ENCODE results near the gene PSORS1C2.
A peak's percentile ranks its signal among the peaks of the same experiment; 100 is the strongest.

Gene PSORS1C2

DNA sequence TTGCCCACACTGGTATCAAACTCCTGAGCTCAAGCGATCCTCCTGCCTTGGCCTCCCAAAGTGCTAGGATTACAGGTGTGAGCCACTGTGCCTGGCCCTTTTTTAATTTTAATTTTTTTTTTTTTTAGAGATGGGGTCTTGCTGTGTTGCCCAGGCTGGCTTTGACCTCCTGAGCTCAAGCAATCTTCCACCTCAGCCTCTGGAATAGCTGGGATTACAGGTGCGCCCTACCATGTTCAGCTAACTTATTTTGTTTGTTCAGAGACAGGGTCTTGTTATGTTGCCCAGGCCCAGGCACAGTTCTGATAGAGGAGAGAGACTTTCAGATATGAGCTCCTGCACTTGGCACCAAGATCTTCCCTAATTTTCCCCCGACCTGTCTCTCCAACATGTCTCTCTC is 8.1 kb downstream of the PSORS1C2 start:
- ATAC-seq (no peak), DNase-seq (no peak)
- Mint-ChIP-seq H3K27me3 (peaks cover 18% of the 10 kb centered on the region), H3K4me1 (peaks cover 8% of the 10 kb centered on the region), H3K4me3 (no peak overlapping the region), H3K9me3 (no peaks in the 10 kb centered on the region), H3K27ac (no peak overlapping the region)

DNA sequence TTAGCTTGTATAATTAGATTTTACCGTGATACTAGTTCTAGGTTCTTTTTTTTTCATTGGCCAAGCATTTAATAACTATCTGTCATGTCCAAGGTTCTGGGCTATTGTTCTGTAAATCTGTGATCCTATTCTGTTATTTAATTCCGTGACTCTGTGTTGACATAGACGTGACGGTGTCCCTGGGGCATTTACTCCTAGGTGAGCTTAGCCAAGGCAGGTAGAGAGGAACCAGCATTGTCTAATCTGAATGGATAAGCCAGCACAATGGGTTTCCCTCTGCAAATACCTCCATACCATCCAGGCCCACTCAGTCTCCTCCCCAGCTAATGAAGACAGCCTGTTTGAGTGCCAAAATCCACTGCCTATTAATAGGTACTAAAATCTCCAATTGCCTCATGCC is 9.7 kb downstream of the PSORS1C2 start:
- ATAC-seq (no peak), DNase-seq (no peak)
- H3K27me3 Mint-ChIP-seq, result peaks cover 18% of the 10 kb centered on the region
- no peaks in the 10 kb centered on the region for H3K9me3 Mint-ChIP-seq
- H3K27ac Mint-ChIP-seq, result no peak overlapping the region
- H3K4me1 Mint-ChIP-seq, result peaks cover 13% of the 10 kb centered on the region
- no peak overlapping the region for H3K4me3 Mint-ChIP-seq

DNA sequence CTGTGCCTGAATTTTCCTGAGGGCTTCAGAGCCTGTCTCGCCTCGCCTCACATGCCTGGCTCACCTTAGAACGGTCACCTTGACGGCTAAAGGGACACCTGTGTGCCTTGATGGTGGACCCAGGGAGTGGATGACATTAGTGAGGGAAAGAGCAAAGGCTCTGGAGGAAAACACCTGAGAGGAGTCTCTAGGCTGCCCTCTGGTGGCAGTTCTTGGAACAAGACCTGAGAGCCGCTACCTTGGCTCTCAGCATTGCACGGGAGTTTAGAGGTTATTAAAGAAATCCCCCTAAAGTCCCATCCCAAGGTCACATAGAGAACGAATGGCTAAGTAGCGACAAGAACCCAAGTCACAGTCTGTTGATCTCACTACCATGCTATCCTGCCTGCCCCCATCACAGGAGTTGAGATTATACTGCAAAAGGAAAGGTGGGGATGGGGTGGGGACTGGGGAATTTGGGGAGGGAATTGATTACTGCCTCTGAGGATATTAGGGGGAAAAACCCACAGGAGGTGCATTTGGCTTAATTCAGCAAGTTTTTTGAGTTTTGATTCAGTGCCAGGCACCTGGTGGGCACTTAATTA is 10.7 kb downstream of the PSORS1C2 start:
- H3K4me3 Mint-ChIP-seq, result no peak overlapping the region
- ATAC-seq, result peak; percentile 80
- H3K4me1 Mint-ChIP-seq, result peaks cover 13% of the 10 kb centered on the region
- H3K27ac Mint-ChIP-seq, result no peak overlapping the region
- peaks cover 18% of the 10 kb centered on the region for H3K27me3 Mint-ChIP-seq
- peak; percentile 69 to 71 for DNase-seq
- no peaks in the 10 kb centered on the region for H3K9me3 Mint-ChIP-seq

DNA sequence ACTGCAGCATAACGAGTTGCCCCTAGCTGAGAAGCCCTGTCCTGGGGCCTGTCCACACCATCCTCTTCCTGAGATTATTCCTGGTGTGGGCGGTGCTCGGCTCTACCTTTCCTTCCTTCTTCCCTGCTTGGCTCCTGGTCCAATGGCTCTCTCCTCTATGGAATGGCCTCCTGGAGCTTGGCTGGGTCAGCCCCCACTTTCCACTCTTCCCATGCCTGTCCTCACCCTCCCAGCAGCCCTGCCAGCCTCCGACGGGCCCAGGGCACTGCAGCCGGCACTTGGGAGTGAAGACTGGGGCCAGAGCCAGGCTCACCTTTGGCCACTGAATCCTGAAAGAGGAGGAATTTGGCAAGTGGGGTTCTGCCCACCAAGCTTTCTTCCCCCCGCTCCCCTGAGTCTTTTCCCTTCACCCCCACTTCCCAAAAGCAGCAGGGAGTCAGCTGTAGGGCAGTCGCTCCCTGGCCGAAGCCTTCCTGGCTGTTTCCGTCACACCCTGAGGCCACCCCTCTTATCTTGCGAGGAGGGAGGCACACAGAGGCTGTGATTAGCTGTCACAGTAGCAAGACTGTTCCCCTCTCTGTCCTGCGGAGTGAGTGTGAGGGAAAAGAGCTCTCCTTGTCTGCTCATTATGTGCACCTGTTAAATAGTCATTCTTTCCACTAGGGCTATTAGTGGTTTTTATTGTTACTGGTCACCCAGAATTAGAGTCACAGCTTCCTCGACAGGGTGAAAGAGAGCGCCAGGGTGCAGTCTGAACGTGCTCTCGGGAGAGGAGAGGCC is 12.3 kb downstream of the PSORS1C2 start:
- Mint-ChIP-seq H3K4me1 (peaks cover 13% of the 10 kb centered on the region), H3K9me3 (no peaks in the 10 kb centered on the region), H3K4me3 (no peak overlapping the region), H3K27ac (no peak overlapping the region), H3K27me3 (peaks cover 18% of the 10 kb centered on the region)
- DNase-seq (no peak), ATAC-seq (no peak)

DNA sequence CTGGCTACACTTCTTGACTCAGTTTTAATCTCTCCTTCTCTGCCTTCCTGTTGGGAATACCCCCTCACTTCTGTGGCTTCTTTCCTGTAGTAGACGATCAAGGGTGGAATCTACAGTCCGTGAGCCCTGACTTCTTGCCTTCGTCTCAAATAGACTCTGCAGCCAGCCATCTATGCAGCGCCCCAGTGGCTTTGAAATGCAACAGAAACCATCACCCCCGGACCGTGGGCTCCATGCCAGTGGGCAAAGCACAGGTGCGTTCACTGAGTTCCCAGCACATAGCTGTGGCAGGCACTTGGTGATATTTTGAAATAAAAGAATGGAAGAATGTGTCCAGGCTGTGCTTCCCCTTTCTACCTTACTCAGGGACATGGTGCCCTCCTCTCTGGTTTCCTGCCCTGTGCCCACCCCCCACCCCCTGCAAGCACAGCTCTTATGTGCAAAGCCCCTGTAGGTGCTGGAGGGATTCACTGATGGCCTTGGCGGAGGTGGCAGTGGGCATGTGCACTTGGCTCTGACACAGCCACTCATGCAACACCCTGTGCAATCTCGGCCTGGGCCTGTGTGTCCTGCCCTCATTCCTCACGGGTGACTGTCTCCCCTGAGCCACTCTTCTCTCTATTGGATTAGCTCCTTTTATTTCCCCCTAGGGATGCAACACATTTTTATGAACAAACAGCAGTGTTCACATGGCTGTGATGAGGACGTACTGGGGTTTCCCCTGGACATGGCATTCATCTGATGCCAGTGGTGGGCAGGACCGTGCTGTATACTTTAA is 13.1 kb downstream of the PSORS1C2 start:
- Mint-ChIP-seq H3K9me3 (no peaks in the 10 kb centered on the region), H3K27me3 (peaks cover 18% of the 10 kb centered on the region), H3K4me3 (no peak overlapping the region), H3K4me1 (peaks cover 13% of the 10 kb centered on the region), H3K27ac (no peak overlapping the region)
- ATAC-seq (no peak), DNase-seq (no peak)

DNA sequence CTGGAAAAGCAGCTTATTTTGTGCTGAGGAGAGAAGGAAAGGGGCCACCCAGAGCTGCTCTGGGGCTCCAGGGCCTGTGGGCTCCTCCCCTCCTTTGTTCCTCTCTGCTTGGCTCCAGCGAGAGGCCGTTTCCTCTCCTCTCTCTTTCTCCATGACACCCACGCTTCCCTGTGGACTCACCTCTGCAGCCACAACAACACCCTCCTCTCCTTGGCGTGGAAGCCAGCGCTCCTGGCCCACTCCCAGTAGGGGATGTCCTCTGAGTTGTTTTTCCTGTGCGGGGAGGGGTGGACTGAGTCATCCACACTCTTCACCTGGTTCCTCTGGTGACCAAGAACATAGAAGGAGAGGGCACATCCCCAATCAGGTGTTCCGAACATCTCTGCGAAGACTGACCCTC is 13.7 kb downstream of the PSORS1C2 start:
- peaks cover 18% of the 10 kb centered on the region for H3K27me3 Mint-ChIP-seq
- no peak overlapping the region for H3K4me3 Mint-ChIP-seq
- H3K4me1 Mint-ChIP-seq, result peaks cover 13% of the 10 kb centered on the region
- ATAC-seq (no peak), DNase-seq (no peak)
- H3K27ac Mint-ChIP-seq, result no peak overlapping the region
- H3K9me3 Mint-ChIP-seq, result no peaks in the 10 kb centered on the region

DNA sequence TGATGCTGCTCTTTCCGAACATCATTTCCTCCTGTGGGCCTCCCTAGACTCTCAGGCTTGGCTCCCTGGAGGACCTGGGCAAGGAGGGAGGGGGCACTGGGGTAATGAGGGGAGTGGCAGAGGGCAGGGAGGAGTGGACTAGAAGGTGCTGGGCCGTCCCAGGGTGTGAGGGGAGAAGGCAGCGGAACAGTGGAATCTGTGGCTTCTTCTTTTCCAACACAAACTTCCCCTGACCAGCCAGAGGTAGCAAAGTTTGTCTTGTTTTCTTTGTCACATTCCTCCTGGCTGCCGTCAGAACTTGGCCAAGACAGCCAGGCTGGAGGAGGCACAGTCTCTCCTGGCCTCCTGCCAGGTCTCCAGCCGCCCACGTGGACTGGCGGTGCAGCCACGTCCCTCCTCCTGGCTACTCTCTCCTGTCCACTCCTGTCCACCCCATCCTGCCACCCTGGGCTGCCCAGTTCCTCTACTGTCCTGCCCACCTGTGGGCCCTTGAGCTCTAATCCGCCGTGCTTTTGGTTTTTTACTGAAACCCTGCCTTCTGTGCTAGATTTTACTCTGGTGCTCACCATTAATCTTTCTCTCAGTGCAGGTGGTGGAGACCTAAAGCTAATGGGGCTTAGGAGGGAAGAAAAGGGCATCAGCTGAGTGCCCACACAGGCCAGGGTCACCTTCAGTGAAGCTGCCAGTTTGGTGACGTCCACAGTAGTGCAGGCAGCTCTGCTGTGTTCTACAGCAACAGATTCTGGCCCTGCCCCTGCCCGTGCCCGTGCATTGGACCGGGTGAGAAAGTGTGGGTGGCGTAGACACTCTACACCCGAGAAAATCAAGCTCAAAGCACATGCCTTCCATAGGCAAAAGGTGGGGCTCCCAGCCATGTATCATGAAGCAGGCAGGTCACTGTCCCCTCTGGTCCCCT is 15.8 kb downstream of the PSORS1C2 start:
- H3K27ac Mint-ChIP-seq, result no peak overlapping the region
- no peaks in the 10 kb centered on the region for H3K9me3 Mint-ChIP-seq
- ATAC-seq, result no peak
- H3K4me1 Mint-ChIP-seq, result peaks cover 9% of the 10 kb centered on the region
- no peak for DNase-seq
- H3K4me3 Mint-ChIP-seq, result no peak overlapping the region
- peaks cover 2% of the 10 kb centered on the region for H3K27me3 Mint-ChIP-seq

DNA sequence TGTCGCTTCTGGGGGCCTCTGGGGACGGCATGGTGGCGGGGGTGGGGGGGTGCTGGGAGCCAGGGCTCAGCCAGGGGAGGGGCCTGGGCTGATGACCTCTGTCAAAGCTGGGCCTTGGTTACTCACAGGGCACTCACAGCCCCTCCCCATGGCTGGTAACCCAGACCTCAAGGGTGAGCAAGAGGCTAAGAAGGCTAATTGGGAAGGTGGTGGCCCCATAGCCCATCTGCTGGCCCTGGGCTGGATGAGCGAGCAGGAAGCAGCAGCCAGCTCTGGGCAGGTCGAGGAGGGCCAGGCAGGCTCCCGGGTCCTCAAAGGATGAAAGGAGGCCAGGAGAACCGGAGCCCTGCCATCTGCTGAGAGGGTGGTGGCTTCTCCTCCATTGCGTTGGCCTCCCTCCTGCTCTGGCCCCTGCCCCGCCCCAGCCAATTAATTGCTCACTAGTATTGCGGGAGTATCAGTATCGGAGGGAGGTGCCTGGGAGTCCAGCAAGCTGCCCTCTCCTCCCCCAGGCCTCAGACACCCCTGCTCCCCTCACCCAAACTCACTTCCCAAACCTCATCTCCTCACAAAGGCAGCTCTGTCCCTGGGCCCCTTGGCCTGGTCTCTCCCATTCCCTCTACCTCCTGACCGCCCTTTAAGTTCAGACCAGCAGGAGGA is 17.6 kb downstream of the PSORS1C2 start:
- Mint-ChIP-seq H3K27ac (no peak overlapping the region), H3K4me1 (peaks cover 5% of the 10 kb centered on the region), H3K4me3 (no peak overlapping the region), H3K9me3 (no peaks in the 10 kb centered on the region), H3K27me3 (no peaks in the 10 kb centered on the region)
- DNase-seq, result no peak
- no peak for ATAC-seq

DNA sequence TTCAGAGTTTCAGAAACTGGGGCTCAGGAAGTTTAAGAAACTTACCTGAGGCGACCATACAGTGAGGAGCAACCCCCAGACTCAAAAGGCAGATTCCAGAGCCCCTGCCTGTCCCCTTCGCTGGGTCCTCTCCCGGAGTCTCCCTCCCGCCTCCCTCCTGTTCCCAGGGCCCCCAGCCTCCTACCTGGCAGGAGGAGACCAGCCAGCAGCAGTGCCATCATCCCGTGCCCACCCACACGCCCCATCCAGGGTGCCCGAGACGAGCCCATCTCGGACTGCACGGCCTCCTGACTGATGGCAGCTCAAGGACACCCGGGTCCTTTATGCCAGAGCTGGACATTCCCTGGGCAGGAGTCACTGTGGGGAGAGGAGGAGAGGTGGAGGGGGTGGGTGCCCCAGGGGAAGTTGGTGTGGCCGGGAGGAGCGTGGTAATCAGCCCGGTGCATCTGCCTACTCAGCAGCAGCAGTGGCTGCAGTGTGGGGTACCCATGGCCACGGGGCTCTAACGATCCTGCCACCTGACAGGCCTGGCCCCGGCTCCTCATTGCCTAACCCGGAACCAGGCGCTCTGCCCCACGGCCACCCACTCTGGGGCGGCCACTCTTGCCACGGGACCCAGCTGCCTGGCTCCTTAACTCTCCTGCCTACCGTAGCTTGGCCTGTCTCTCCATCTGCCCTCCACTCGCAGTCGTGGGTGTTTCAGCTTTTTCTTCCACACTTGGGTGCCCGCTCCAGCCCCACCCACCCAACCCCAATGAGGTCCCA is 18.5 kb downstream of the PSORS1C2 start, which contains the start of gene CDSN:
TSS of gene CDSN (minus strand) at position 296 of the 765 bp plus-strand sequence. CDS start at position 269, 27 bp downstream.
- no peaks in the 10 kb centered on the region for H3K9me3 Mint-ChIP-seq
- ATAC-seq, result no peak
- H3K27me3 Mint-ChIP-seq, result peaks cover 7% of the 10 kb centered on the region
- no peak within 1 kb of the TSS for H3K27ac Mint-ChIP-seq
- DNase-seq, result no peak
- H3K4me1 Mint-ChIP-seq, result peaks cover 1% of the 10 kb centered on the region
- H3K4me3 Mint-ChIP-seq, result no peak within 1 kb of the TSS

DNA sequence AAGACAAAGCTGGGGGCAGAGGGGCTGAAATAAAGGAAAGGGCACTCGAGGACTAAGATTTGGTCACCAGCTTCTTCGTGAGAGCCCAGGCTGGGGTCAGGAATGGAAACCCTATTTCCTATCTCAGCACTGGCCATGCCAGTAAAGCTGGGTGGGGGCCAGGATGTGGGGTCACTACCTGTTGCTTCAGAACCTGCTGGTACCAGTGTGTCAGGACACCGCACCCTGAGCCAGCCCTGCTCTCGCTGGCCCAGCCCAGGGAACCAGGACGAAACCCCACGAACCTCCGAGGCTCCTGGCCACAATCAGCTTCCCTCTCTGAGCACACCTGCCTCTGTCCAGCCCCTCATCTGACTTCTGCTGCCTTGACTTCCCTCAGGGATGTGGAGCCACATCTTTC is 20.7 kb downstream of the PSORS1C2 start:
- H3K27me3 Mint-ChIP-seq, result peaks cover 7% of the 10 kb centered on the region
- H3K9me3 Mint-ChIP-seq, result no peaks in the 10 kb centered on the region
- H3K4me1 Mint-ChIP-seq, result no peaks in the 10 kb centered on the region
- ATAC-seq (no peak), DNase-seq (no peak)
- H3K4me3 Mint-ChIP-seq, result no peak overlapping the region
- peak overlapping the region in 1 of 2 donors; percentile 24 for H3K27ac Mint-ChIP-seq

DNA sequence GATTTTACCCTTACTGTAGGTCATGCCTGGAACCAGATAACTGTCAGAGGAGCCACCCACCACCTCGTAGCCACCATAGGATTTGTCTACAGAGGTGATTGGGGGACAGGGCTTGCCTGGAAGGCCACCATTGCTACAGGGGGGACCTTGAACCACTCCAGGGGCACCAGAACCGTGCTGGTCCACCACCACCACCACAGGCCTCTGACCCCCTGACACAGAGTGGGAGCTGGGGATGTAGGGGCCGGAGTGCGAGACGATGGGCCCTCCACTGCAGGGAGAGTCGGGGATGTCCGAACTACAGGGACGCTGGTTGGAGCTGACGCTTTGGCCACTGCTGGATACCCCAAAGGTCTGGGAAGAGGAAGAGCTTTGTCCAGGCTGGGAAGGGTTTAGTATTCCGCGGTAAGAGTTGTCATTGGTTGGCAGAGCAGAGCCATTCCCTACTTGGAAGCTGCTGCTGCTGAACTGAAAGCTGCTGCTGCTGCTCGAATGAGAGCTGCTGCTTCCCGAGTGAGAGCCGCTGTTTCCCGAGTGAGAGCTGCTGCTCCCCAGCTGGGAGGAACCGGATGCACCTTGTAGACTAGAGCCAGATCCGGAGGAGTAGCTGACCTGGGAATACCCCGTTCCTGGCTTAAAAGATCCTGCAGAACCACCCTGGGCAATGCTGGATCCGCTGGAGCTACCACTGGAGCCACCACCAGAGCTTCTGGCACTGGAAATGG is 22.0 kb downstream of the PSORS1C2 start:
- no peak for ATAC-seq
- Mint-ChIP-seq H3K27ac (no peak overlapping the region), H3K4me1 (no peaks in the 10 kb centered on the region), H3K9me3 (no peaks in the 10 kb centered on the region), H3K27me3 (peaks cover 7% of the 10 kb centered on the region), H3K4me3 (no peak overlapping the region)
- no peak for DNase-seq

DNA sequence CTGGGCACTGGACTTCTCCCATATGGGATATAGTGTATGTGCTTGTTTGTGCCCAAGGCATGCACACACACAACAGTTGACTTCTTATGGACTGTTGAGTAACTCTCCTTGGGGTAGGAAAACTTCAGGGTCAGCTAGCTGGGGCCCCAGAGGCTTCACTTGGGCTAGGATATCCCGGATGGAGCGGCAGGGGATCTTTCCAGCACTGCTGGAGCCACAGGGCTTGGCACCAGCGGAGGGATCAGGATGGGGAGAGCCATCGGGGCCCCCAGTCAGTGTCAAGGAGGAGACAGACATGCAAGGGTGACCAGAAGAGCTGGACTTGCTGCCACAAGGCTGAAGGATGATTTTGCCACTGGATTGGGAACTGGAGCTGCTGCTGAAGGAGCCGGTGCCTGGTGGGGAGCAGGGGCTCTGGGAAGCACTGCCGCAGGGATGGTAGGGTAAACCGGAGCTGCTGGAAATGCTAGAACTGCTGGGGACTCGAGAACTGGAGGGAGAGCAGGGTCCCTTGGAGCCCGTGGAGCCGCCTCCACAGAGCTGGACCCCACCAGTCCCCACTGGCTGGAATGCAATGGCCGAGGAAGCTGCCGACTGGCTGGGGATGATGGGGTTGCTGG is 22.8 kb downstream of the PSORS1C2 start:
- H3K27ac Mint-ChIP-seq, result peak overlapping the region in 1 of 2 donors; percentile 19
- ATAC-seq (no peak), DNase-seq (no peak)
- no peak overlapping the region for H3K4me3 Mint-ChIP-seq
- no peaks in the 10 kb centered on the region for H3K9me3 Mint-ChIP-seq
- H3K4me1 Mint-ChIP-seq, result no peaks in the 10 kb centered on the region
- peaks cover 7% of the 10 kb centered on the region for H3K27me3 Mint-ChIP-seq
